ENCODE measurements around the gene TMEM37.
A peak's percentile ranks its signal among the peaks of the same experiment; 100 is the strongest.
"Not testable (repeated sequence)": the region's sequence is repeated elsewhere in the genome, so short reads cannot be mapped to it uniquely, and the experiment has no call there.

Gene TMEM37, protein sequence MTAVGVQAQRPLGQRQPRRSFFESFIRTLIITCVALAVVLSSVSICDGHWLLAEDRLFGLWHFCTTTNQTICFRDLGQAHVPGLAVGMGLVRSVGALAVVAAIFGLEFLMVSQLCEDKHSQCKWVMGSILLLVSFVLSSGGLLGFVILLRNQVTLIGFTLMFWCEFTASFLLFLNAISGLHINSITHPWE

DNA sequence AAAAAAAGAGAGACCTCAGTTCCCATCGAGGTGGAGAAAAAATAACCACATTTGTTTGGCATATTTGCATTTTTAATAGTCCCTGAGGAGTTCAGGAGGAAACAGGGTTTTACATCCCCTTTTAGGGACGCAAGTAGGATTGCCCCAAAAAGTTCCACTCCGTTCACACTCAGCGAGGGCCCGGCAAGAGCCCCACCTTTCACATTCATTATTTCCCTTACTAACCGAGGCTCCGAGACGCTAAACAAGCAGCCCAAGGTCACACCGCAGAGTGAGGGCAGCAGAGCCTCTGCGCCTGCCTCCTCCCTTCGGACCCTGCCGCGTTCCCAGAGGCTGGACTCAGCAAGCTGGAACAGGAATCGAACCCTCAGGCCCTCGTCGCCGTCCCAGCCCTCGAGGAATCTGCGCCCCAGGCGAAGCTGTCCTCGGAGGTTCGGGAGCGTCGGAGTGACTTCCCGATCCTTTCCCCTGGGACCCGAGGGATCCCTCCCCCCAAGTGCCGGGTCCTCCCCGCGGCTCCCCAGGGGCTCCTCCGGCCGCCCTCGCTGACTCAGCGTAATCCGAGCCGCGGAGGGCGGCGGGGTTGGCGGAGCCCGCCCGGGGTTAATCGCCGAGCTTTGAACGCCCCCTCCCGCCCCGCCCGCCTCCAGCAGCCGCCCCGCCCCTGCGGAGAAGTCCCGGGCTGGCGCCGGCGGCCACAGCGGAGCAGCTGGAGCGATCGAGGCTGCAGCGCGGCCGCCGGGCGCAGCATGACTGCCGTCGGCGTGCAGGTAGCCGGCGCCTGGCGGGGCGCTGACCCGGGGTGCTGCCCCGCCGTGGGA, at the start of gene TMEM37:
TSS of gene TMEM37 (plus strand) at position 700 of the 821 bp plus-strand sequence. CDS start at position 750, 50 bp downstream.
- DNase-seq (ENCODE audit: low spot score): peak; percentile 94

- DNase-seq (ENCODE audit: low spot score): no peak
Measured at GRCh38 chr2:119383410-119384140, 48.1 kb upstream of the TMEM37 start.

- no peak for DNase-seq (ENCODE audit: low spot score)
Measured at GRCh38 chr2:119384971-119385370, 46.7 kb upstream of the TMEM37 start.

DNA sequence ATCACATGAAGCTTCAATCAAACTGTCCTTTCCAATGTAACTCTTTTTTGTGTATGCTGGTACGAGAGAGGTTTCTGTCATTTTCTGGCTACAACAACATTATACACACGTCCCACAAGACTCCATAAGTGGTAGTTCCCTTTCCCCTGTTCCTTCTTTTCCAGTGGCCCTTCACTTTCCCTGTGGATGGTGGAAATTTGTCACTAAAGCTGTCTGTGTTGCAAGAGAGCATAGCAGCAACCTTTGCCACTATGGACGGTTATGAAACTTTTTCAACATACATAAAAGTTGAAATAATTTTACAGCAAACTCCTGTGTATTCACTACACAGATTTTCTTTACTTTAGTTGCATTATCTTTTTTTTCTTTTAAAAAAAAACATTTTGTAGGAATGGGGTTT, 46.2 kb upstream of the TMEM37 start:
- DNase-seq (ENCODE audit: low spot score): no peak

GRCh38 chr2:119387381-119388129, 44.1 kb upstream of the TMEM37 start:
- no peak for DNase-seq (ENCODE audit: low spot score)

- no peak for DNase-seq (ENCODE audit: low spot score)
Measured at GRCh38 chr2:119389615-119390306, 41.9 kb upstream of the TMEM37 start.

DNA sequence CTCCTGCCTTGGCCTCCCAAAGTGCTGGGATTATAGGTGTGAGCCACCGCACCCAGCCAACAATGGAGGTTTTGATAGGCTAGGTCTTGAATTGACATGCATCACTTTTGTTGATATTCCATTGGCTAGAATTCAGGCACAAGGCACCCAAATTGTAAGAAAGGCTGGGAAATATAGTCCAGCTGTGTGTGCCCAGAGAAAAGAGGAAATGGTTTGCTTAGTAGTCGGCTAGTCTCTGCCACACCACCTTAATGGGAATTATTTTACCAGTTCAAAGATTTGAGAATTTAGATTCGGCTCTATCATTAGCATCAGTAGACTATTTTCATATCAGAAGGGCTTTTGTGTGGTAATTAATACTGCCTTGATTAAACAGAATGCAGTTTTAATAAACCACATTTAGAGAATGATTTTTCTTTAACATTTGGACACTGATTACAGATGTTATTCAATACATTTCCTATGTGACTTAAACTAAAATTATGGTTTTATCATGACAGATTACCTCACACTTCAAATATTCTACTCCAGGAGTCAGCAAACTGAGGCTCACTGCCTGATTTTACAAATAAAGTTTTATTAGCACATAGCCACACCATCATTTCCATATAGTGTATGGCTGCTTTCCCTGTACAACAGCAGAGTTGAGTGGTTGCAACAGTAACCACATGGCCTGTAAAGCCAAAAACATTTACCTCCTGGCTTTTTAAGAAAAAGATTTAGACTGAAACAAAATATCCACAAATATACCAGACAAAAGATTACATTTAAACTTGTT, 37.5 kb upstream of the TMEM37 start:
- DNase-seq (ENCODE audit: low spot score): no peak

DNA sequence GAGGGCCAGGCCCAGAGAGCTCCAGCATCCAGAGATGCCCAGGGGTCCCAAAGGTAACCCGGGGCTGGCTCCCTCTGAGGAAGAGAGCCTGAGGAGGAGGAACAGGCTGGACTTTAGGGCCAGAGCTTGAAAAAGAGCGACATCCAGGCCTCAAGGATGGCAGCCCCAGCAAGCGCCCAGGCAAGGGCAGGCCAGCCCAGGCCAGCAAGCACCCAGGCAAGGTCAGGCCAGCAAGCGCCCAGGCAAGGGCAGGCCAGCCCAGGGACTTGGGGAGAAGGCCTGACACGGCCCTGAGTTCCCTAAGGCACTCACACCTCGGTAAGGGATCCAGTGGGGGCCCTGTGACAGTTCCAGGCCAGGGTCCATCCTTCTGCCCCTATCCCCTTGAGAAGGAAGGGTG, 34.5 kb upstream of the TMEM37 start:
- DNase-seq (ENCODE audit: low spot score): no peak

- no peak for DNase-seq (ENCODE audit: low spot score)
Measured at GRCh38 chr2:119402106-119402505, 29.5 kb upstream of the TMEM37 start.

- no peak for DNase-seq (ENCODE audit: low spot score)
Measured at GRCh38 chr2:119402645-119403560, 28.8 kb upstream of the TMEM37 start.

DNA sequence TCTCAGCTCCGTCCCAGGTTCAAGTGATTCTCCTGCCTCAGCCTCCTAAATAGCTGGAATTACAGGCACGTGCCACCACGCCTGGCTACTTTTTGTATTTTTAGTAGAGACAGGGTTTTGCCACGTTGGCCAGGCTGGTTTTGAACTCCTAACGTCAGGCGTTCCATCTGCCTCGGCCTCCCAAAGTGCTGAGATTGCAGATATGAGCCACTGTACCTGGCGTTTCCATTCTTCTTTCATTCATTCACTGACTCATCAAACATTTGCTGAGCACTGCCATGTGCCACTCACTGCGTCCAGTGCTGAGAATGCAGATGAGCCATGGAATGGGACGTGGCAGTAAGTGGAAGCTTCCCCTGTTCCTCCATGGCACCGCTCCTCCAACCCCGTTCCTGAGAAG, 28.0 kb upstream of the TMEM37 start:
- not testable (repeated sequence) for DNase-seq (ENCODE audit: low spot score)

DNA sequence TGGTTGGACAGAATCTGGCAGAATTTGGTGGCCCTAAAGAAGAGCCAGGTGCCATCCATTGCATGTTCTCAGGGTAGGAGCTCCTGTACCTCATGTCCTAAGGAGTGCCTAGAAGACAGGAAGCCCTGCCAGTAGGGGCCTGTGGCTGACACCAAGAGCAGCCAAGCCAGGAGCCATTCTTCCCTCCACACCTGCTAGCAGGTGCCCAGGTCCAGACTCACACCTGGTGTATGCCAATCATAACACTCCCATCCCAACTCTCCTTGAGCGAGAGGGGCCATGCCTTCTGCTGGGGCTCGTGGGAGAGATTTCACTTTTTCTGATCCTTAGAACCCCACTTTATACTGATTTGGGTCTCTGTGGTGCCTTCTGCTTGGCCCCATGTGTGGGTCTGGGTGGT, 26.5 kb upstream of the TMEM37 start:
- no peak for DNase-seq (ENCODE audit: low spot score)

DNA sequence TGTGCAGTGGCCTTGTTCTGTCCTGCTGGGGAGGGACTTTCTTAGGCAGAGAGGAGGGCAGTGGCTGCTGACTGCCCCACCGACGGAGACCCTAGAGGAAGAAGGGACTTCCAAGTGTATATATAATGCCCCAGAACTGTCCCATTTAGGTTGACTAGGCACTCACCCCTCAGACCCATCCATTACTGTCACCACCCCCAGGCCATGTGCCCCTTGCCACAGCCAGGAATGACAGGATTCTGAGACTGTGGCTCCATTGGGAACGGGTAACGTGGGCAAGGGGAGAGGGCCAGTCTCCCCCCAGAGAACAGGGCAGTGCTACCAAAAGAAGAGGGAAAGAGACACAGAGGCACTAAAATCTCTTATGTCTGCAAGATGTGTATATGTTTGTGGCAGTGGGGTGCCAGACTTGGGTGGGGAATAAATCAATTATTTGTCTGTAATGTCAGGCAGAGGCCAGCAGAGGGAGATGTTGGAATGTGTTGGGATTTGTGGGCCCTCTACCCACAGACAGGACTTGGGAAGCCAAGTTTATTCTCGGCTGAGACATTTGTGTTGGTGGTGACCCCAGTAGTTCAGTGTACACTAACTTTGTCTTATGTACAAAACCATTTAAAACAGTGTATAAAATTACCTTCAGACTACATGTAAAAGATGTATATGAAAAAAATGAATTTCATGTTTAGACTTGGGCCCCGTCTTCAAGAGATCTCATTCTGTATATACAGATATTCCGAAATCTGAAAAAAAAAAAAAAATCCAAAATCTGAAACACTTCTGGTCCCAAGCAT, 24.0 kb upstream of the TMEM37 start:
- DNase-seq (ENCODE audit: low spot score): peak; percentile 76

DNA sequence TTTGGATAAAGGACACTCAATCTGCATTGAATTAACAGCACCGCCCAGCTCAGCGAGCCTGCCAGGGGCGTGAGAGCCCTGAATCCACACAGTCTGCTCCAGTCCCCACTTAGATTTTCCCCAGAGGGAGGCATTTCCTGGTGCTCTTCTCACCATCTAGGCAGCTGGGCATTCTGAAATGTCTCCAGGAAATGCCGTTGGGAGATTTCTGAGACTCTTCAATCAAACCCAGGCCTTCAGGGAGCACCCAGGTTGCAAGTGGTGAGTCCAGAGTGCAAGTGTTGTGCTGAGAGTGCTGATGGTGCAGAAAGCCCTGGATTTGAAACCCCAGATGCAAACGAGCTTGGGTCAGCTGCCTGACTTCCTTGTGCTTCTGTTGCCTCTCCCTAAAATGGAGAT, 23.4 kb upstream of the TMEM37 start:
- no peak for DNase-seq (ENCODE audit: low spot score)

- DNase-seq (ENCODE audit: low spot score): no peak
Measured at GRCh38 chr2:119409506-119409905, 22.1 kb upstream of the TMEM37 start.

DNA sequence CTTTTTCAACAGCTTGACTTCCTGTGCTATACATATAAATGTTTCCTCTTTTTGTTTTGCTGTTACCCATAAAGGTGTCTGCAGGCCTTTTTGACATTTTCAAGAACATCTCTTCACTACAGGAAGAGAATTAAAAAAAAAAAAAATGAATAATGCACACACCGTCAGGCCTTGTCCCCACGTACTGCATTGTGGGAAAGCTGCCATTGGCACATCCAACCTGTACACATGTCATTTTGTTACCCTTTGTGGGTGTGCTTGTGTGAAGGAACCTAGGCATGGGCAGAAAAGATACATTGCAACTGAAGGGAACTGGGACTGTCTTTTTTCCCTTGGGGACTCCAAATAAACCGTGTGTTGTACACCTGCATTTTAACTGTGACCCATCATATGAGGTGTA, 16.8 kb upstream of the TMEM37 start:
- no peak for DNase-seq (ENCODE audit: low spot score)

DNA sequence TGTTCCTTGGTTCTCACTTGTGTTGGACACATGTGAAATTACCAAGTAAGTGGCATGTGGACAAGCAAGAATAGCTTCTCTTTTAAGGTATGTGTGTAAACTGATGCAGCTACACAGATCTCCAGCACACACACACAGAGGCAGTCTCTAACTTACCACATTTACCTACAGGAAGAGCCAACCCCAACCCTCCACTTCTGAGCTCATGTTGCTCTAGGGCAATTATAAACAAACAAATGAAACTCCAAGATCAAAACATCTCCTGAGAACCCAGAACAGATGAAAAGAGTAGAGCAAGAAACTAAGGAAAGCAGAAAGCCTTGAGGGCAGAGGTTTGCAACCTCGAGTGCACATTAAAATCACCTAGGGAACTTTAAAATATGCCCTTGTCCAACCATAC, 16.0 kb upstream of the TMEM37 start:
- DNase-seq (ENCODE audit: low spot score): no peak

- no peak for DNase-seq (ENCODE audit: low spot score)
Measured at GRCh38 chr2:119416299-119416923, 15.2 kb upstream of the TMEM37 start.
